Muscle of back (tissue), 13 donors: Measurements from ENCODE around the gene AMELX. TPM values are rescaled to one million over a fixed set of nuclear protein-coding genes. Genes with fewer than 3 reads are reported as not detected.

ENCODE experiments used
- DNase-seq, 3 donors: peaks; one replicate each; pipeline versions ENCODE4 v3.0.0 to v3.0.0-alpha.2; 2013
- long read RNA-seq, 9 donors: transcript quantifications; one replicate each; lab custom pipeline, GENCODE V29; 2026
- polyA plus RNA-seq, 10 donors: library from polyadenylated mRNA; unstranded; fragments of 120-200 nt; gene quantifications; one replicate each; pipeline ENCODE4 v1.2.1, GENCODE V29; 2013; ENCODE audit not compliant: insufficient read length in 10 of 10

Gene AMELX
- not detected for polyA plus RNA-seq
- long read RNA-seq, donor 1, result 0 reads
- long read RNA-seq, donor 2, result 0 reads
- long read RNA-seq, donor 3, result 0 reads
- long read RNA-seq, donor 4, result 0 reads
- long read RNA-seq, donor 5, result 0 reads
- long read RNA-seq, donor 6, result 0 reads
- long read RNA-seq, donor 7, result 0 reads
- long read RNA-seq, donor 8, result 0 reads
- long read RNA-seq, donor 9, result 0 reads

GRCh38 chrX:11293113-11293512, at the start of gene AMELX:
Gene AMELX, plus strand, starts transcription at chrX:11293413. Its CDS starts 1,376 bp downstream, at chrX:11294789.
- DNase-seq, result no peak

- peak; percentile 35 to 84 (median 65) for DNase-seq
Measured at GRCh38 chrX:11244636-11245035, 48.6 kb upstream of the AMELX start.

GRCh38 chrX:11254417-11255109, 38.6 kb upstream of the AMELX start:
- no peak for DNase-seq

- DNase-seq, result no peak
Measured at GRCh38 chrX:11257290-11257689, 35.9 kb upstream of the AMELX start.

GRCh38 chrX:11257711-11258110, 35.5 kb upstream of the AMELX start:
- DNase-seq, result no peak

GRCh38 chrX:11259437-11259836, 33.8 kb upstream of the AMELX start:
- DNase-seq, result no peak

- no peak for DNase-seq
Measured at GRCh38 chrX:11261260-11261659, 32.0 kb upstream of the AMELX start.

- DNase-seq, result no peak
Measured at GRCh38 chrX:11264925-11265324, 28.3 kb upstream of the AMELX start.

- DNase-seq, result peak in 1 of 3 donors; percentile 23
Measured at GRCh38 chrX:11265352-11265751, 27.9 kb upstream of the AMELX start.

GRCh38 chrX:11266573-11267003, 26.6 kb upstream of the AMELX start:
- peak in 1 of 3 donors; percentile 33 for DNase-seq

GRCh38 chrX:11267425-11267824, 25.8 kb upstream of the AMELX start:
- DNase-seq, result no peak

- no peak for DNase-seq
Measured at GRCh38 chrX:11269006-11269405, 24.2 kb upstream of the AMELX start.

GRCh38 chrX:11269996-11270395, 23.2 kb upstream of the AMELX start:
- no peak for DNase-seq

GRCh38 chrX:11272290-11272689, 20.9 kb upstream of the AMELX start:
- DNase-seq, result no peak

- no peak for DNase-seq
Measured at GRCh38 chrX:11272863-11273262, 20.4 kb upstream of the AMELX start.

- DNase-seq, result no peak
Measured at GRCh38 chrX:11273544-11273943, 19.7 kb upstream of the AMELX start.

- DNase-seq, result no peak
Measured at GRCh38 chrX:11282043-11282442, 11.2 kb upstream of the AMELX start.

GRCh38 chrX:11285651-11286050, 7.6 kb upstream of the AMELX start:
- DNase-seq, result no peak

GRCh38 chrX:11287505-11287904, 5.7 kb upstream of the AMELX start:
- no peak for DNase-seq

- peak in 1 of 3 donors; percentile 55 for DNase-seq
Measured at GRCh38 chrX:11290416-11291102, 2.7 kb upstream of the AMELX start.

- no peak for DNase-seq
Measured at GRCh38 chrX:11296051-11296450, 2.8 kb downstream of the AMELX start.

- no peak for DNase-seq
Measured at GRCh38 chrX:11298600-11298999, 5.4 kb downstream of the AMELX start.

- DNase-seq, result no peak
Measured at GRCh38 chrX:11304829-11305228, 11.6 kb downstream of the AMELX start.
